CD4-positive, alpha-beta T cell treated with Interleukin-17A for 4 hours (primary cell): ENCODE data around the gene NUSAP1.
"Not testable (repeated sequence)": the region's sequence is repeated elsewhere in the genome, so short reads cannot be mapped to it uniquely, and the experiment has no call there.

Experiments
- DNase-seq: peaks from one replicate; pipeline ENCODE4 v3.0.0-alpha.2; 2020; ENCODE audit warnings: mixed read lengths

The NUSAP1 gene

GRCh38 chr15:41332194-41333025 is at the start of gene NUSAP1, which contains the start of gene OIP5:
NUSAP1 (plus strand) TSS chr15:41332881; CDS start chr15:41332958, 77 bp downstream.
OIP5 (minus strand) TSS chr15:41332591; CDS start chr15:41332561, 30 bp downstream.
- DNase-seq = peak; percentile 98

- not testable (repeated sequence) for DNase-seq
These were observed 49.6 kb upstream of the NUSAP1 start for GRCh38 chr15:41282980-41283652.

- DNase-seq = peak; percentile 98
These were observed 48.8 kb upstream of the NUSAP1 start for GRCh38 chr15:41283653-41284426.

GRCh38 chr15:41284427-41285177 is 48.1 kb upstream of the NUSAP1 start:
- no peak for DNase-seq

- DNase-seq = no peak
These were observed 47.4 kb upstream of the NUSAP1 start for GRCh38 chr15:41285285-41285684.

- DNase-seq = no peak
These were observed 45.9 kb upstream of the NUSAP1 start for GRCh38 chr15:41286665-41287333.

- no peak for DNase-seq
These were observed 44.2 kb upstream of the NUSAP1 start for GRCh38 chr15:41288464-41288863.

GRCh38 chr15:41289953-41290352 is 42.7 kb upstream of the NUSAP1 start:
- no peak for DNase-seq

- DNase-seq = no peak
These were observed 41.5 kb upstream of the NUSAP1 start for GRCh38 chr15:41291065-41291631.

- no peak for DNase-seq
These were observed 40.2 kb upstream of the NUSAP1 start for GRCh38 chr15:41292521-41292920.

- not testable (repeated sequence) for DNase-seq
These were observed 31.5 kb upstream of the NUSAP1 start for GRCh38 chr15:41301139-41301538.

GRCh38 chr15:41301587-41301986 is 31.1 kb upstream of the NUSAP1 start:
- no peak for DNase-seq

- DNase-seq = no peak
These were observed 28.4 kb upstream of the NUSAP1 start for GRCh38 chr15:41304149-41304770.

- no peak for DNase-seq
These were observed 25.0 kb upstream of the NUSAP1 start for GRCh38 chr15:41307679-41308078.

- no peak for DNase-seq
These were observed 23.3 kb upstream of the NUSAP1 start for GRCh38 chr15:41309226-41309905.

- not testable (repeated sequence) for DNase-seq
These were observed 11.8 kb upstream of the NUSAP1 start for GRCh38 chr15:41320805-41321330.

- DNase-seq = no peak
These were observed 9.1 kb upstream of the NUSAP1 start for GRCh38 chr15:41323611-41324010.

- DNase-seq = no peak
These were observed 1.4 kb upstream of the NUSAP1 start for GRCh38 chr15:41331281-41331680.

GRCh38 chr15:41331833-41332193 is 868 bp upstream of the NUSAP1 start:
- no peak for DNase-seq

GRCh38 chr15:41333026-41333562 is 413 bp downstream of the NUSAP1 start:
- no peak for DNase-seq
